Medulla oblongata (tissue), 1 donor: ENCODE measurements around the gene JAG1.
A peak's percentile ranks its signal among the peaks of the same experiment; 100 is the strongest.

ENCODE experiments used
- DNase-seq: peaks from one replicate; pipeline ENCODE4 v3.0.0-alpha.2; 2015; ENCODE audit errors: extremely low spot score

JAG1 gene

GRCh38 chr20:10667560-10668167 is 6.1 kb downstream of the JAG1 start:
- DNase-seq = no peak

- DNase-seq = peak; percentile 25
Observed at GRCh38 chr20:10667077-10667401, 6.8 kb downstream of the JAG1 start.

DNA sequence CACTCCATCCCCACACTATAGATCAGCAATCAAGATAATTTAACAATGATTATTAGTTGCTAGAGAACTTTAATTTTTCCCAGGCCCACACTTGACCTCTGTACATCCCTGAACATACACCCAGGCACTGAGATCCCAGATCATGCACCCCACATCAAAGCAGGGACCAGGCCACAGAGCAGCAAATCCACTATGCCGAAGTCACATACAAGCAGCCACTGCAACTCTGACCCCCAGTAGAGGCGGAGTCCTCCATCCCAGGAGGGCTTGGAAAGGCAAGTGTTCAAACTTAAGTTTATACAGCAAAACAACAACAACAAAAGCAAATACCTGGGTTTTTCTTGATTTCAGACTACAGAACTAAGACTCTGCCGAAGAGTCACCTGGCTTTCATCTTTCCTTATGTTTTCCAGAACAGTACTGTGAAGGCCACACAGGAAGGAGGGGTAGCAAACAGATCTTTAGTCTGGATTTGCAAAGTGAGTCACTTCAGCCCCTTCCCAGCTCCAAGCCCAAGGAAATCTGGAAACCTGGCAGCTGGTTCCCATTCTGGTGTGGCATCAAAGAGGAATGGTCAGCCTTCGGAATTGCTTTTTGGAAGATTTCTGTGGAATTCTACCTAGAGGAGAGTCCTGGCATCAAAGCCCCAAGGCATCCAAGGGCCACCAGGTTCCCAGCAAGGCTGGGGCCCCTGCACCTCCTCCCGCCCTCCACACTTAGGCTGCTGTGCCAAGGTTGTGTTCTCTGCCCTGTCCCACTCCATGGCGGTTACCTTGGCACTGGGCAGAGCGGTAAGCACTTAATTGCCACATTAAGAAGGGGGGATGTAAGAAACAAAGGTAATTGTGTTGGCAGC is 7.3 kb downstream of the JAG1 start:
- DNase-seq = no peak

DNA sequence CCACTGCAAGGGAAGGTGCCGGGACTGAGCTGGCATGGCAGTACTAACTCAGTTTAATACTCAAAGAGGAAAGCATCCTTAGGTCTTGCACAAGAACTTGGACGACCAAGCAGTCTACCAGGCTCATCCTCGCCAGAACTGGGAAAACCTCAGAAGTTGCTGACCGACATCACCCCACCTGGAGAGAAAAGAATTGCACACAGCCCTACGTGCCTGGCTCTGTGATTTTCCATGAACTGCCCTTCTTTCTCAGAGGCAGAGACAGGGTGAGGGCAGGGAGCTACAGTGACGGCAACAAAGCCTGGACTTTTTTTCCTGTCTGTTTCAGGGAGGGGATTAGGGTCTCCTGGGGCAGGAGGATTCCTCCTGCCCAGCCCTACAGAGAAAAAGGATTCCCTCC is 8.0 kb downstream of the JAG1 start:
- no peak for DNase-seq

DNA sequence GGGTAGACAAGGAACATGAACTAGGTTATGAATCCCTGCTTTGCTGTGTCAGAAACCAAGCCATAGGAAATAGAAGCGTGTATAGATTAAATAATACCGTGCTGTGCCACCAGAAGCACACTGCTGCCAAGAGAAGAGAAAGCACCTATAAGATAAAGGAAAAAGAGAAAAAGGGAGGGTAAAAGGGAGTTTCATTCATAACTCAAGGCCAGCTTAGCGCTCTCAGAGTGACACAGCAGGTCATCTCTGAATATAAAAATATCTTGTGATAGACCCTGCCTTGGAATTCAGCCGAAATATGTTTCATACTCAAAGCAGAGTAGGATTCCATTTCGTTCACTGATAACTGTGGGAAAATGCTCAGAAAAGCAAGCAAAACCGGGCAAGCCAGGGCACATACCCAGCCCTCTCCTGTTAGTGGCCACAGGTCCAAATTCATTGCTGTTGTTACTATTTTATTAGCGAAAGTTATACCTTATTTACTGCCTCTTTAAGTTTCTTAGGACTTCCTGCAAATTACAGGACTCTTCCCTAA is 8.7 kb downstream of the JAG1 start:
- DNase-seq = no peak

DNA sequence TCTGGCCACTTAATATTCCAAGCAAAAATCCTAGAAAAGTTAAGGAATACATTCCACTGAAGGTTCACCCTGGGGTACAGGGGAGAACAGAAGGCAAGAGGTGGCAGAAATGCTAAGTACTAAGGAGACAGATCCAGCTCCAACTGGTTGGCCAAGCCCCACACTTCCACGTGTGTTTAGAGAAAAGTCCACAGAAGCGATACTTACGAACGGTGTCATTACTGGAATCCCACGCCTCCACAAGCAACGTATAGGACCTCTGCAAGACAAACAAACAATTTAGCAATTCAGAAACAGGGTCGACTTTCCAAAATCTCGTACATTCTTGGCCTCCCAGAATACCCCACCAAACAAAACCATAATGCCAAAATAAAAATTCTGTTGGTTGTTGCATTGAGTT is 10.0 kb downstream of the JAG1 start:
- no peak for DNase-seq

GRCh38 chr20:10662661-10663458 is 10.9 kb downstream of the JAG1 start:
- peak; percentile 63 for DNase-seq

GRCh38 chr20:10662151-10662550 is 11.6 kb downstream of the JAG1 start:
- no peak for DNase-seq

DNA sequence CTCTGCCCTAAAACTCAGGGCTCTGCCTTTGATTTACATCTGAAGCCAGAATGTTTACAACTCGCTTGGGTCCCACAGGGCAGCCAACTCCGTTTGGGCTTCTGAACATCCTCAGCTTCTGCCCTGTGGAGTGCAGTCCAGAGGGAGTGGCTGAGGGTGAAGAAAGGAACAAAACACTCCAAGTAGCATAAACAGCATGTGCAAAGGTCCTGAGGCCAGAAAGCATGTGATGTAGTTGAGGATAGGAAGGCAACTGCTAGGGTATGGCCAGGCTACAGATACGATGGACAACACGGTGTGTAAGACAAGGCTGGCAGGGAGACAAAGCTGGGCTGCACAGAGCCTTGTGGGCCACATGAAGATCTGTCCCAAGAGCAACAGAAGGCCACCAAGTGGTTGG is 12.5 kb downstream of the JAG1 start:
- no peak for DNase-seq

DNA sequence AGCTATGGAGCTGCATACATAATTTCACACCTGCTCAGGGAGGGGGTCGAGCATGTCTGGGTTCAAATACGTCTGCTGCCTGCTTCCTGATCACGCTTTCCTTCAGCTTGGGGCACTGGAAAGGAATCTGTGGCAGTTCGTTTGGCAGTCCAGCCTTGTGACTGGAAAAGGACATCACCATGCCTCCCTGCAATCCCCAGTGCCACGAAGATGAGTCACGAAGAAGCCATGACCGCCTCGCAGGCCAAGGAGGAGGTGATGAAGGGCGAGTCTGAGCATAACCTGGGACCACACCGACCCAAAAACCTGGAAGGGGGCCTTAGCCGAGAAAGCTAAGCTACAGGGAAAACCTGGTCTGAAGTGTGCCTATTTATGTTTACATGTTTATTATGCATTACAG is 13.1 kb downstream of the JAG1 start:
- DNase-seq = no peak

DNA sequence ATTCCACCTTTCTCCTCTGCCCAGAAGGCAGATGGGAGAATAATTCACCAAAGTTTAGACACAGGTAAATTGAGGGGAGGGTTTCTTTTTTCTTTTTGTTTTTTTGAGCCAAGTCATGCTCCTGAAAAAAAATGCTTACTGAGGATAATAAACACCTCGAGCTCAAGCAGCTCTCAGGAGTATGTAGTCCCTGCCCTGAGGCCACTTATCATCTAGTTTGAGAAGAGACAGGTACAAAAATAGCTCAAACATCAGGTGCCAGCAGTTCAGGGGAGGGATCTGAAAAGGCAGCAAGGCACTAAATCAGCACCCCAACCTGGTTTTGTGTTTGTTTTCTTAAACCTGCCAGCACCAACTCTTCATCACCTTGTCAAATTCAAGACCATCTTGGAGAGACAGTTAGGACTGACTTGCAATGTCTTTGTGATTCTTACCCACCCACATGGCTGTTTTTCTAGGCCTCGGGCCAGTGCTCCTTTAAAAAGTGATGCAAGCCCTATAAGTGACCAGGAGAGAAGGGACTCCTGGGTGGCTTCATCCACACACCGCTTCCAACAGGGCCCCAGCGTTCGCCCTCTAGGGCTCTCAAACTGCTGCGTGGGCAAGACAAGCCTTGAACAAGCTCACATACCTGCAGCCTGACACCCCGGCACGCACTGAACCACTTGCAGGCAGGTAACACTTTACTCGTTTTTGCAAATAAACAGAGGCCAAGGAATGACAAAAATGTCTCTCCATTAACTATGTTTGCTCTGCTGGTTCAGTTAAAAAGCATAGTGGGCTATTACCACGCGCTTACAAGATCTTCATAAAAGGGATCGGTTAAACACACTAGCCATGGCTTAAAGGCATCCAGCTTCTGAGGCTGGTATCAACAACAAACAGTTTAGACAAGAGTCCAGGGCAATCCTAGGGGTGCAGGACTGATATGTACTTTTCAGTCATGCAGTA is 13.9 kb downstream of the JAG1 start:
- no peak for DNase-seq

DNA sequence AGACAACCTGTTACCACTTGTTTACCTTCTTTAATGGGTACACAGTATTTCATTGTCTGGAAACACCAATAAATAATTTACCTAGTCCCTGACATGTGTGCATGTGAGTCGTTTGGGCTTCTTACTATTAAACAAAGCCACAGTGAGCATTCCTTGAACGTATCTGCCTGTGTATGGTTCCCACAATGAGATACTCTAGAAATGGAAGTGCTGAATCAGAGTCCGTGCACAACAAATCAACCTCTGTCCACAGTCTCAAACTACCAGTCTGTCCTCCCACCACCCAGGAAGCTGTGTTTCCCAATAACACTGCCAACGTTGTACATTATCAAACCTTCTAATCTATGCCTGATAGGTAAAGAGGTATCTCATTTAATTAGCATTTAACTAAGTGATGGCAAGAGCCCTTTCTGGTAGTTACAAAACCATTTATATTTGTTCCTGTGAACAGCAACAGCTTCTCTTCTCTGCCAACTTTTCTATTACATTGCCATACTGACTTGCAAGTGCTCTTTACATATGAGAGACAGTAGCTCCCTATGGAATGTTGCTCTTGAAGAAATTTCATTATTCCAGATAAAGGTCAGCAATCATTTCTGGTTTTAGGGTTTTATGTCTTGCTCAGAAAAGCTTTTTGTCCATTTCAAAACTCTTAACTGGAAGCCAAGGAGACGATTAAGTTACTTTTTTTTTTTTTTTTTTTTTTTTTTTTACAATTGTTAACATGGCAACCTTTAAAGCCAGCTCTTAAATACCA is 14.7 kb downstream of the JAG1 start:
- DNase-seq = no peak

DNA sequence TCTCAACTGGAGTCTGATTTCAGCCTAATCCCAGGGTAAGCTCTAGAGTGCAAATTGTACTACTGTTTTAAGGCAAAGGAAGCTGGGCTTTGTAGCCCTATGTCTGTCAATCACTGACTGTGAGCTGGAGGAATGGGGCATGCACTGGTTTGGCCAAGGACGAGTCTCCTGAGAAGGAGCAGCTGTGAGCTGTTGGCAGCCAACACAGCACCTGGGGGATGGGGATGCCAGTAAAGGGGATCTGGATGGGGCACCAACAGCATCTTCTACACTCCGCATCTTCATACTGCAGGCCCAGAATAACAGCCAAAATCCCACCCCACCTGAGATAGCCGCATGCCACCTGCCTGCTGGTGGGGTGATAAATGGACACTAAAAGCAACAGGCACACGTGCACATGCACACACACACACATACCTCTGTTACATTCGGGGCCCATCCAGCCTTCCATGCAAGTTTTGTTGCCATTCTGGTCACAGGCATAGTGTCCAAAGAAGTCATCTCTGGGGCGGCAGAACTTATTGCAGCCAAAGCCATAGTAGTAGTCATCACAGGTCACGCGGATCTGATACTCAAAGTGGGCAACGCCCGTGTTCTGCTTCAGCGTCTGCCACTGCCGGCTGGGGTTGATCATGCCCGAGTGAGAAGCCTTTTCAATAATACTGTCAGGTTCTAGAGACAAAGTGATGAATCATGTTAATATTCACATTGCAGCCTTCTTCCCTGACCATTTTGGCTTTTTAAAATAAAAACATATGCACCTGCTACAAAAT is 15.6 kb downstream of the JAG1 start:
- no peak for DNase-seq

GRCh38 chr20:10657453-10657852 is 16.3 kb downstream of the JAG1 start:
- no peak for DNase-seq

DNA sequence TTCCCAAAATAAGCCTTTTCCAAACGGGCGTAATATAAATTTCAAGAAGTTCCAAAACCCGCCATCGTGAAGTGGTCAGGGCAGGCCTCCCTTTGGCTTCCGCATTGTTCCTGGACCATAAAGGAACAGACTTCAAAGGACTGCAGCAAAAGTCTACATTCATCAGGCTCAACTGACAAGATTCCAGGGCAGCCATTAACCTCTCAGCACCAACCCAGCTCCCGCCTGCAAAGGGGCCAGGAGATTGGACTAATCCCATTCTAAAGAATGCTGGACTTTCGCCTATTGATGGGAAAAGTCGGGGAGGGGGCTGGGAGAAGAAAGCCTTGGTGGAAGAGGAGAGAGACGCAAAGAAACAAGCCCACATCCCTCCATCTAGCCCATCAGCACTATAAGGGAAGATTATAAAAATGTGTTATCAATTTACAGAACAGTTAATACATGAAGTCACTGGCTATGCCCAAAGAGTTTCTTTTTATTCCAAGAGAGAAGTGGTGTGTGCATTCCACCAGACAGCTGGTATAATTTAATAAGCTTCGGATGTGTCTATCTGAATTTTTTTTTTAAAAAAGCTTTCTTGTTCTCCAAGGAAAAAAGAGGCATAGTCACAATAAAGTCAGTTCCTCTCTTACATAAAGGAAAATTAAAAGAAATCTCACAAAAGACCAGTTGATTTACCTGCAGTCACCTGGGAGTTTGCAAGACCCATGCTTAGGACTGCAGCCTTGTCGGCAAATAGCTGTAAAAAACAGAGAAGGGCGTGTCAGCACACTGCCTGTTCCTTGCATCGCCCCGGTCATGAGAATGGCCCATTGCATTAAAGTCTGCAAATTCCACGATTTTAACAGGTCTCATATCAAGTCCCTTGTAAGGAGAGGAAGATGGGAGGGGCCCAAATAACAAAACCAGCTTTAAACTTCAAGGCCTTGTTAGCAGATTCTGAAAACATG is 17.8 kb downstream of the JAG1 start:
- DNase-seq = no peak

- no peak for DNase-seq
Observed at GRCh38 chr20:10654630-10655029, 19.2 kb downstream of the JAG1 start.

DNA sequence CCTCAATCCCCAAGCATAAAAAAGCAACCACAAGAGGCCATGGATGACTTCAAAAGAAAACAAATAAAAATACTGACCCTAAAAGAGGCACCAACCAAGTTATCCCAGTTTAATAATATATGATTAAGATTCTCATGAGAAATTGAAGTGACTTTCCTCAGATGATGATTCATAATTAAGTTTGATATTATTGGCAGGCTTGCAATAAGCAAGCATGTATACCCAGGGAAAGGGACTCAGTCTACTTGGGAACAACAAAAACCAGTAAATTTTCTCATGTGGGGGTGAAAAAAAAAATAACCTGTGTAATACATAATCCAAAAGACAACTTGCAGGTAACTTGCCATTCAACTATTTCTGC is 19.6 kb downstream of the JAG1 start:
- no peak for DNase-seq

- DNase-seq = no peak
Observed at GRCh38 chr20:10653599-10654249, 20.1 kb downstream of the JAG1 start.
